ENCODE data around the gene BRF1.

Gene BRF1

DNA sequence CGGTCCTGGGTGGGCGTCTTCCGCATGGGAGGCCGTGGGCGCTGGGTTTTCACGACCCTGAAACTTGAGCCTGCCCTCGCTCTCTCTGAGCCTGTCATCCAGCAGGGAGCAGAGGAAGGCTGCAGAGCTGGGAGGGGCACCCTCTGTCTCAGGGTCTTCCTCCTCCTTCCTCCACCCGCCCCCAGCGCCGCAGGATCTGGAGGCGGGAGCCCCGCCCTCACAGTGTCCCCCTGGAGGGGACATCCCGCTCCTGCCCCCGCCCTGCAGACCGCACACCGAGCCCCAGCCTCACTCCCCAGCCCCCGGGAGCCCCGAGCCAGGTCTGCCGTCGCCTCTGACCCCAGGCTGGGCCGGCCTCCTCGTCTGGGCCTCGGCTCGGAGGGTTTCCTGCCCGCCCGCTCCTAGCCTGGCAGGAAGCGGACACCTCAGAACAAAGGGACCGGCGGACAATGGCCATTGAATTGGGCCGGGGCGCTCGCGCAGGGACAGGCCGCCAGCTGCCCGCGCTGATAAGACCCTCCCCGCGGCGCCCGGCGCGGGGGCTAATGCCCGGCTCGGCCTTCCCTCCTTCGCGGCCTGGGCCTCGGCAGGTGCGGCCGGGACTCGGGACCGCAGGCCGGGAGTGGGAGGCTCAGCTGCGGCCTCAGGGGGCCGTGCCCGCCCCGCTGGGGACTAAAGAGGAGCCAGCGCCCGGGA is 104.4 kb downstream of the BRF1 start:
- DNase-seq (ENCODE audit: low read depth in 2 of 2): no peak

DNA sequence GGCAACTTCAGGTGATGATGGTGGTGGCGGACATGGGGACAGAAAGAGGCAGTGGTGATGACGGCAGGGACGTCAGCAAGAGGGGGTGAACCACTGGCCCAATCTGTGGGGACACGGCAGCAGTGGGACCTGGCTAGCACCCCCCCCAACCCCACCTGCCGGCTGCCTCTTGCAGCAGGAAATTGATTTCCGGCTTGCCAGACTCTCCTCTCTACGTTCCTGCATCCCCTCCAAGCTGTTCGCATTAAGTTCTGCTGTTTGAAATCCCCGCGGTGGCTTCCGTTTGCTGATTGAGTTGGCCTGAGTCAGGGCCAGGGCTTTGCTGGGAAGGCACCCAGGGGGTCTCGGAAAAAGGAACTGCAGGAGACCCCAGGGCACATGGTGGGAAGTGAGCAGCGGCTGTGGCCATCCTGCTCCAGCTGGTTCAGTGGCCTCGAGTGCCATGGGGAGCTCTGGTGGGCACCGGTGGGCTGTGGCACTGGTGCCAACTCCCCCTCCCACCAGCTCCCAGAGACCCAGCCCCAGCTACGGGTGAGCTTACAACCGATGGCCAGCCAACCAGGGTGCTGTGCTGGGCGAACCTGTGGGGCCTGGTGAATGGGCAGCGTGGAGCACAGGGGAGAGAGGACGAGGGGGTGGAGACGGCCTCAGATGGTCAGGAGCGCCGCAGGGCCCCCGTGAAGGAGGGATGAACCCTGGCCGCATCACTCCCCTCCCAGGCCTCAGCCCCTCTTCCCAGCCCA is 105.1 kb downstream of the BRF1 start:
- DNase-seq (ENCODE audit: low read depth in 2 of 2): no peak

DNA sequence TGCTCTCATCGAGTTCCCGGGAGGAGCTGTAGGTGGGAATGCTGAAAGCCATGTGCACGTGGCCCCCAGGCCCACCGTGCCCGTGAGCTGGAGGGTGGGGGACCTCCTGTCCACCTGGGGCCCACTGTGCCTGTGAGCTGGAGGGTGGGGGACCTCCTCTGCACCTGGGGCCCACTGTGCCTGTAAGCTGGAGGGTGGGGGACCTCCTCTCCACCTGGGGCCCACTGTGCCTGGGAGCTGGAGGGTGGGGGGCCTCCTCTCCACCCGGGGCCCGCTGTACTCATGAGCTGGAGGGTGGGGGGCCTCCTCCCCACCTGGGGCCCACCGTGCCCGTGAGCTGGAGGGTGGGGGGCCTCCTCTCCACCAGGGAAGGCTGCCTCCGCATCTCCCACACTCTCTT is 105.8 kb downstream of the BRF1 start:
- DNase-seq (ENCODE audit: low read depth in 2 of 2): no peak

DNA sequence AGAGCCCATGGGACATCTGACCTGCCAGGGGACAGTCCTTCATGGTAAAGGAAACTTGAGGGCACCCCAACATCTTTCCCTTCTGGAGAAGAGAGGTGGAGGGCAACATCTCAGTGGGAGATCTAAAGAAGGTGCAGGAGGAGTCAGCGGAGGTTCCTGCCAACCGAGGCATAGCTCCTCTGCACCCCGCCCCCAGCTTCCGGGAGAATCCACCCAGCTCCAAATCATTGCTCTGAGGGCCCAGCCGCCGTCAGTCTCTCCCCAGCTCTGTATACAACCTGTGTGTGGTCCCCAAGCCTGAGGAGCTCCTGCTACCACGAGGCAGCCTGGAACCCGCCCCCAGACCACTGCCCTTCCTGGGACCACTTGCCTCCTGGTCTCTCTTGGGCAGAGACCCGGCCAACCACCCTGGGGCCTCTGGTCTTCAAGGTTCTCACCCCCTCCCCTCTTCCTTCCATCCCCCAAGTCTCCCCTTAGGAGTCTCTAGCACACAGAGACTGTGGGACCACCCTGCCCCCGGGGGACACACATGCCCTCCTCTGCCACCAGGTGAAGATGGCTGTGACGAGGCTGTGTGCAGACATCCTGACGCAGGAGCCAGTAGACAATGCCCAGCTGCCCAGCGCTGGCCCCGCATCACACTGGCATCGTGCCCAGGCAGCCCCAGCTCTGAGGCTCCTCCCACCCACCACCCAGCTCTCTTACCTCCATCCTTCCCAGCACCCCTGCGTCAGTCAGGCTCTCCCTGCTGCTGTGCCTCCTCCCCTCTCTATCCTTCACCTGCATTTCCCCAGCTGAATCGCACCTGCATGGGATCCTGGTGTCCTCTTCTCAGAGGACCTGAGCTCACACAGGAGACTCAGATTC is 106.7 kb downstream of the BRF1 start:
- DNase-seq (ENCODE audit: low read depth in 2 of 2): peak in 1 of 2 experiments; percentile 22

DNA sequence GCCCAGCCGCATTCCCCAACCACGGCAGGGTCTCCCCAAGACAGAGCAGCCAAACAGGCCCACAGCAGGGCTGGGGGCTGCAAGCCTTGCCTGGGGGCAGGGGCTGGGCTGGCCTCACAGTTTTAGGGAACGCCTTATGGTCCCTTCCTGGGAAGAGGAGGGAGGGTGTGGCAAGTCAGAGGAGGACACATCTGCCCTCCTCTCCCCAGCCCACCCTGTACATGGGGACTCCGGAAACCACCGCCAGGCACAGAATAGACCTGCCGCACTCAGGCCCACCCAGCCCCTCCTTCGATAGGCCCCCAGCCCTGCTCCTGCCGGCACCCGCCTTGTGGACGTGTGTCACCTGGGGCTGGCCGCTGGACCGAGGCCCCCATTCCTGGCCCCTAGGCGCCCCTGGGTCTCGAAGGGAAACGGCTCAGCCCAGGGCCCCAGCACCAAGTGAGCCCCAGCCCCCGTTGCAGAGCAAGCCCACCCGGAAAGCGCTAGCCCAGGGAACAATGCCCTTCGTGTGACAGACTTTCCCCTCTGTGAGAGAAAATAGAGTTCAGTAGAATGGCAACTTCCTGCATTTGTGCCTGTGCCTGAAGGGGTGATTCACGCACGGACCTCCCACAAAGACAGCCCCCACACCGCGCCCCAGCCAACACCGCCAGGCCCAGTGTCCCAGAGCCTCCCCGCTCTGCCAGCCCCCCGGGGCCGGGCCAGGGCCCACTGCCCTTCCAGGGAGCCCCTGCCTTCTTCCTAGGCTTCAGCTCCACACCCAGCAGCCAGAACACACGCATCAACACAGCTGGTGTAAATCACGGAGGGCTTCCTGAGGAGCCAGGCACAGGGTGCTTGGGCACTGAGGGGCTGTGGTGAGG is 107.7 kb downstream of the BRF1 start:
- DNase-seq (ENCODE audit: low read depth in 2 of 2): no peak

DNA sequence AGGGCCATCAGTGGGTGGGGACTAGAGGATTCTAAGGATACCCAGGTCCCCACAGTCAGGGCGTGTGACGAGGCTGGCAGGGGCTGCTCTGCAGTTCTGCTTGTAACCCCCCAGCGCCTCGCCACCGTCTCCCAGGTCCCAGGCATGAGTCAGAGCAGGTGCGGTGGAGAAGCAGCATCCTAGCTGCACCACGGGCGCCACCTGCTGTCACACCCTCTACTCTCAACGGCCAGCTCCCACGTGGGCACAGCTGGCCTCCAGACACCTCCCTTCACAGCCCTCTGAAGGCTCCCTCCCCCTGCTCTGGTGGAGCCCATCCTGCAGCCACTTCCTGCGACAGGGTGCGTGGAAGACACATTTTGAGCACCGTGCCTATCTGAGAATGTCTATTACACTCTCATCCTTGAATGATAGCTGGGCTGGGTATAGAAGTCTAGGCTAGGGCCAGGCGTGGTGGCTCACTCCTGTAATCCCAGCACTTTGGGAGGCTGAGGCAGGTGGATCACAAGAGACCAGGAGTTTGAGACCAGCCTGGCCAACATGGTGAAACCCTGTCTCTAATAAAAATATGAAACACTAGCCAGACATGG is 112.8 kb downstream of the BRF1 start:
- DNase-seq (ENCODE audit: low read depth in 2 of 2): no peak

DNA sequence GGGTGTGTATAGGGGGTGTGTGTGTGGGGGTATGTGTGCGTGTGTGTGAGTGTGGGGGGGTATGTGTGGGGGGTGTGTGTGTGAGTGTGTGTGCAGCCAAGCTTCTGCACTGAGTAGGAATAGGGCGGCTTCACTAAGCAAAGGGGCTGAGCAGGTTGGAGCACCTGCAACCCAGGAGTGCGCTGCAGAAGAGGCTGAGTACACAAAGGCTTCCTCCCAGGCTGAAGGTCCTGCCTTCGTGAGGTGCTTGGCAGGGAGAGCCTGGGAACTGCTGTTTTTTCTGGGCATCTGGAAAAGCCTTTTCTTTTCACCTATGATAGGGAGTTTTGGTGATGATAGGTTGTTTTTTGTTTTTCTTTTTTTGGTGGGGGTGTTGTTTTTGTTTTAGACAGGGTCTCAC is 113.7 kb downstream of the BRF1 start:
- DNase-seq (ENCODE audit: low read depth in 2 of 2): no peak

DNA sequence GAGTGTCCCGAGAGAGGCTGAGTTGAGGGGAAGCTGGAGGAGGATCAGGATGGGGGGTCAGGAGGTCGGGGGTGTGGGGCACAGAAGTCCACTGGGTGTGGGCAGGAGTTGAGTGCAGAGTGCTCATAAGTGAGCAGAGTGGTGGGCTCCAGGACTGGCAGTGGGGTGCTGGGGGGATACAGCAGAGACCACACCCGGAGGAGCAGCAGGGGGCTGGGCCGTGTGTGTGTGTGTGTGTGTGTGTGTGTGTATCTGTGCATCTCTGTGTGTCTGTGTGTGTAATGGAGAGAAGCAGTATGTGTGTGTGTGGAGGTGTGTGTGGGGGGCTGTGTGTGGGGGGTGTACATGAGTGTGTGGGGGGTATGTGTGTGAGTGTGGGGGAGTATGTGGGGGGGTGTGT is 114.8 kb downstream of the BRF1 start:
- no peak for DNase-seq (ENCODE audit: low read depth in 2 of 2)

DNA sequence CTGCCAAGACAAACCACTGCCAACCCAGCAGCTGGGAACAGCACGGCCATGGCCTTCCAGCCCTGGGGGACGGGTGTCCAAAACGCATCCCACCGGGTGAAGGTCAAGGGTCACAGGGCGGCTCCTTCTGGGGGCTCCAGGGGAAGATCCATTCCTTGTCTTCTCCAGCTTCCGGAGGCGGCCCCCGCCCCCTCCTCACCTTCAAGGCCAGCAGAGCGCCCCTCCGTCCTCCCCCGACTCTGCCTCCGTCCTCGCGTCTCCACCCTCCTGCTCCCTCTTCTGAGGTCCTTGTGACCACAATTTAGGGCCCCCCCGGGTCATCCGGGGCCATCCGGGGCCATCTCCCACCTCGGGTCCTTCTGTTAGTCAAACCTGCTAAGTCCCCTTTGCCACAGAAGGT is 115.8 kb downstream of the BRF1 start:
- DNase-seq (ENCODE audit: low read depth in 2 of 2): no peak

DNA sequence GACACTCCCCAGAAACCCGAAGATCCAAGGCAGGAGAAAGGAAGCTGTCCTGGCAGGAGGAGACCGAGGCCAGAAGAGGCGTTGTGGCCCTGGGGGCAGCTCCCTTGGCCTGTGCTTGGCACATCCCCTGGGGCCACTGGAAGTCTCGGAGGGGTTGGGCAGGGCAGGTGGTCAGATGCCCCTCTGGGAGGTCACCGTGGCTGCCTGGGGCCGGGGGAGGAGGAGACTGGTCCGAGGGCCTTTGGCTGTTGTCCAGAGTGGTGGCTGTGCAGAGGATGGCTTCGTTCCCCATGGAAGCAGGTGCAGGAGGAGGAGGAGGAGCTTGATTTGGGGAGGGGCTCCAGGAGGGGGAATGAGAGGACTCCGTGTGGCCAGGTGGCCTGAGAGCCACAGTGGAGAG is 116.3 kb downstream of the BRF1 start:
- no peak for DNase-seq (ENCODE audit: low read depth in 2 of 2)

DNA sequence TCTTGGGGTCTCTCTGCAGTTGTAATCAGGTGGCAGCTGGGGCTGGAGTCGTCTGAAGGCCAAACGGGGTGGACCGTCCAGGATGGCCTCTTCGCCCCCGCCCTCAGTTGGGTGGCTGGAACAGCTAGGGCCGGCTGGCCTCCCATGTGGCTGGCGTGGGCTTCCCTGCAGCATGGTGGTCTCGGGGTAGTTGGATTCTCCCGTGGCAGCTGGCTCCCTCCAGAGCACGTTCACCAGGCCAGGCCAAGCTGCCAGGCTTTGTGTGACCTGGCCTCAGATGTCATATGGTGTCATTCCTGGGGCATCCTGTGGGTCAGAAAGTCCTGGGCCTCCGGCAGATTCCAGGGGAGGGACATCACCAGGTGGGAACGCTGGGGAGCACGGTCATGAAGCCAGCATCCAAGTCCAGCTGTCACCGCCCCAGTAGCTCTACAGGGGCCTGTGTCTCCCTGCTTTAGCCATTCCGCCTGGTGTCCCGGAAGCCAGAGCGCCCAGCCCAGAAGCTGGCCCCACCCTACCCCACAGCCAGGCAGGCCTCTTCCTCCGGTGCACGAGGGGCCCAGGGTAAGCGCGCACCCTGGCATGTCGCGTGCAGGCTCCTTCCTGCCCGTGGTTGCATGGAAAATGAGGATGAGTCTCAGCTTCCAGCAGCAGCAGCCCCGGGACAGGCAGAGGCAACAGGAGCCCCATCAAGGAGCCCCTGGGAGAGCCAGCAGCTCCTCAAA is 118.3 kb downstream of the BRF1 start:
- no peak for DNase-seq (ENCODE audit: low read depth in 2 of 2)

DNA sequence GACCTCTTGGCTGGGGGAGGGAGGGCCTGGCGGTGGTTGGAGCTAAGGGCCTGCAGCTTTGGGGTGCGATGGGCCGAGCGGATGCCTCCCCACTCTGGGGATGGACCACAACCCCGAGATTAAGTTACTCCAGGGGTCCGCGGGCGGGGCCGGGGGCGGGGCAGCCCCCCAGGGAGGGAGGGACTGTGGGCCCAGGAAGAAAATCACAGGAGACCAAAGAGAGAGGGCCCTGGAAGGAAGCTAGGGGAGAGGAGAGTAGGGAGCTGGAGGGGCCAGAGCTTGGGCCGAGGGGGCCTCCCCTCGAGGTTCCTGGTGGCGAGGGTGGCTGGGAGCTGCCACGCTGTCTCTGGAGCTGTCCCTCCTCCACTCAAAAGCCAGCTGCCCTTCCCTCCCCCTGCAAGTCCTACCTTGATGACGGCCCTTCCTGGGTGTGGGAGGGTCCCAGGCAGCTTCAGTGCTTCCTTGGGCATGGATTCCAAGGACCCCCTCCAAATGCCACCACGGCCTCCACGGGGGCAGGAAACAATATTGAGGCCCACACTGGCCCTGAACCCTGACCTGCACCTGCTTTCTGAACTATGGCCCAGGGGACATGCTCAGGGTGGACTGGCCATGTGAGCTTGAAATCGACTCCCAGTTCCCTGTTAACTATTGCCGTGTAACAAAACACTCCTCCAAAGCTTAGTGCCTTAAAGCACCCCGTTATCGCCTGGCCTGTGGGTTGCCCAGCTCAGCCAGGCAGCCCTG is 119.1 kb downstream of the BRF1 start:
- DNase-seq (ENCODE audit: low read depth in 2 of 2): no peak

DNA sequence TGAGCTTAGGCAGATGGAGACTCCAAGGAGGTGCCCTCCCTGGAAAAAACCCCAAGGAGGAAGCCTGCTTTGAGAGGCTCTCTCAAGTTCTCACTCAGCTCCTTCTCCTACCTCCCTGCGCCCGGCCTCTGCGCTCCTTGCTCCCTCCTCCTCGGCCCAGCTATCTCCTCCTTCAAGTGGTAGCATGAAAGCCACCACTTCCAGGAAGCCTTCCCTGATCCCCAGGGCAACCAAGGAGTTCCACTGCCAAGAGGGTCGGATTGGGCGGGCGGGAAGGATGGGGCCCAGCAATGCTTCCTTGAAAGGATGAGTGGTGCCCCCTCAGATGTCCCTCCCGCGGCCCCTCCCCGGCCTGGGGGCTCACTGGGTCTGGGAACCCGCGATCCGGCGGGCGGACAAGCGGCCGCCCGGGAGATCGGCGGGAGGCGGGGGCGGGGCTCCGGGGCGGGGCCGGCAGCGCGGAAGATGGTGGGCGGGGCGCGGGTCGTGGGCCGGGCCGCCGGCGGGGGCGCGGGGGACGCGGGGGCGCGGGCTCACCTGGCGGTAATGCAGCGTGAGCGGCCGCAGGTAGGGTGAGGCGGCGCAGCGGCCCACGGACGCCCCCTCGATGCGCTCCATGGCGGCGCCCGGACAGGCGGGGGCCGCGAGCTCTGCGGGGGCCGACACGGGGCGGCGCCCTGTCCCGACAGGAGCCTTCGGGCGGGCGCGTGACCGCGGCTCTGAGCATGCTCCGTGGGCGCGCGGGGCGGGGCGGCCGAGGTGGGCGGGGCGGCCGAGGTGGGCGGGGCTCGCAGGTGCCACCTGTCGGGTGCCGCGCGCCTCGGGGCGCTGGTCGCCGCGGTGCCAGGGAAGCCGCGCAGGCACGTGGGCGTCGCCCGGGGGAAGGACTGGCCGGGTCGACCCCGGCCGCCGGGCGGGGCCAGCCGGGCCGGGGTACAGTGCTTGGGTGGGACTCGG is 119.9 kb downstream of the BRF1 start, which contains the start of gene NUDT14:
NUDT14 (minus strand) TSS at position 721 of the 957 bp plus-strand sequence; CDS start at position 618, 103 bp downstream.
- DNase-seq (ENCODE audit: low read depth in 2 of 2): peak; percentile 70 to 76

DNA sequence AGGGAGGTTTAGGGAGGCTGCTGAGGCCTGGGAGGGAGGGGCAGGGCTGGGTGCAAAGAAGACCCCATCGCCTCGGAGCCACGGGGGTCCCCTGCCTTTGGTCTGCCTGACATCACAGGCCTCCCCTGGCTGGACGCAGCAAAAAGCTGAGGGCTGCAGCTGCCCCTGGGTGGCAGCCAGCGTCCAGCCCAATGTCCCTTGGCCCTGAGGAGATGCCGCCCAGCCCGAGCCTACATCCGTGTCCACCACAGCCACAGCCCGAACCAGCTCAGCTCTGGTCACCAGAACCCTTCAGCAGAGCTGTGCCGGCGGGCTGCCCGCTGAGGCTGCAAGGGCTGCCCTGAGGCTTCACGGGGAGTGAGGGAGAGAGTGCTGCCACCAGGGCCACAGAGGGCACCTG is 121.6 kb downstream of the BRF1 start:
- no peak for DNase-seq (ENCODE audit: low read depth in 2 of 2)

DNA sequence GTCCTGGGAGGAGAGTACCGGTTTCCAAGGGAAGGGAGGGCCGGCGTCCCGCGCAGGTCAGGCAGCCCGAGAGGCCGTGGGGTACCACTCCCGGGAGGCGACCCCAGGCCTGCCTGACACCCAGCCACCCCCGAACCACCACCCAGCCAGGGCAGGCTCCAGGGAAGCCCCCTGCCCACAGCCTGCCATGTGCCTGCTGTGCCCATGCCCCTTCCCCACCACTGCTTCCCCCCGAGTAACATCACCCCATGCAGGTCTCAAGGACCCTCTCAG is 122.0 kb downstream of the BRF1 start:
- no peak for DNase-seq (ENCODE audit: low read depth in 2 of 2)

DNA sequence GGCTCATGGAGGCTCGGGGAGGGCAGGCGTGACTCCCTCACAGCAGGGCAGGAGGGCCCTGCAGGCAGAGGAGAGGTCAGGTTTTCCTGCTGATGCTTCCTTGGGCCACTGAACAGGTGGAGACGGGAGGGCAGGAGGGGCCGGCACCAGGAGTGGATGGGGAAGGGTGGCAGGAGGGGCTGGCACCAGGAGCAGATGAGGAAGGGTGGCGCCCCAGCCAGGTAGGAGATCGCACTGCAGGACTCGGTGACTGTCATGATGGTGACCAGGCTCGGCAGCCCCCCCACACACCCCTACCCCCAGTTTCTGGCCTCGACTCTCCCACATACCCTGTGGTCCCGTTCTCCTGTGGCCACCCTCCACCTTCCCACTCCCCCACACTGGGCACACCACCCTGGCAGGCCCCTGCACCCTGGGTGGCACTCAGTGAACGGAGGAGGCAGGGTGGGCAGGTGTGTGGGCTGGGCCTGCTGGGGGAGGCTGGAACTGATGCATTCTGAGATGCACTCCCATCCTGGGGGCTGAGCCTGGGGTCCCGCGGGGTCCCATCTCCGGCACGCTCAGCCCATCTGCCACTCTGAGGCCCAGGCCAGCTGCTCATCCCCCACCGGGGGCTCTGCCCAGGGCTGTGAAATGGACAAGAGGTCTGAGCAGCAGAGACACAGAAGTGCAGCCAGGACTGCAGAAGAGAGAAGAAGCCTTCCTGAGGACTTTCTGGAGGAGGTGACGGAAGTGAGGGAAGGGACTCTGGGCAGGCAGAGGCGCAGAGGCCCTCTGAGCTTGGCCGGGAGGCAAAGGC is 122.5 kb downstream of the BRF1 start:
- DNase-seq (ENCODE audit: low read depth in 2 of 2): no peak

DNA sequence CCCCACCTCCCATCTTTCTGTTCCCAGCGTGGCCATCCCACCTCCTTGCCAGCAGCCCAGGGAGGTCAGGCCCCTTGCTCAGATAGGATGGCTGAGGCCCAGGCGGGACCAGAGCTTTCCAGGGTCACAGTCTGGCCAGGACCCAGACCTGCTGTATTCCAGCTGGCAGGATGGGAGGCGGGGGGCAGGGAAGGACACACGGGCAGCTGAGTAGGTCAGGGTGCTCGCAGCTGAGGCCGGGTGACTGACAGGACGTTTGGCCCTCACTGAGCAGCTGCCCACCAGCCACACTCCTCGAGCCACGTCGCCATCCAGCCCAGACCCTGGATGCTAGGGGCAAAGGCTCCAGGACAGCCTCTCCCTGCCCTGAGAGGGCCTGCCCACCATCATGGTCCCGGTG is 123.7 kb downstream of the BRF1 start:
- DNase-seq (ENCODE audit: low read depth in 2 of 2): no peak

DNA sequence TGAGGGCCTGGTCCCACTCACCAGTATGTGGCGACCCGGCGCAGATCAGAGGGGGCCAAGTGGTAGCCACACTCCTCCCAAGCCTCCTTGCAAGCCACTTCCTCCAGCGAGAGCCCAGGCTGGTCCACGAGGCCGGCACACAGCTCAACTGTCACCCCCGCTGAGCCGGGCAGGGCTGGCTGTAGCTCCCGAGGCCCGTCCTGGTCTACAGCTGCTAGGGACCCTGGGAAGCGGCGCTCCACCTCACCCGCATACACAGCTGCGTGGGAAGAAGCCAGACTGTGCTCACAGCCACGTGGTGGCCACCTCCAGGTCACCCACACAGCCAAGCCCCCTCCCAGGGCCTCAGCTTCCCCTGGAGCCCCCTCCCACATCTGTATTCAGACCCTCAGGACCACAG is 124.3 kb downstream of the BRF1 start:
- no peak for DNase-seq (ENCODE audit: low read depth in 2 of 2)

Data from stimulated activated CD4-positive, alpha-beta T cell treated with anti-CD3 and anti-CD28 coated beads, Interleukin-12 subunit alpha, Interleukin-12 subunit beta, amount 100 ng/mL, for 24 hours (primary cell).